GF-D8 (cell line): ENCODE results near the gene IFIT3.
"Not testable (repeated sequence)": the region's sequence is repeated elsewhere in the genome, so short reads cannot be mapped to it uniquely, and the experiment has no call there.

ENCODE experiments used
- DNase-seq: peaks from one replicate; lab custom pipeline; 2025; lab: John Stamatoyannopoulos, UW

The IFIT3 gene

GRCh38 chr10:89304026-89304425 is 23.8 kb upstream of the IFIT3 start:
- DNase-seq, result no peak

DNA sequence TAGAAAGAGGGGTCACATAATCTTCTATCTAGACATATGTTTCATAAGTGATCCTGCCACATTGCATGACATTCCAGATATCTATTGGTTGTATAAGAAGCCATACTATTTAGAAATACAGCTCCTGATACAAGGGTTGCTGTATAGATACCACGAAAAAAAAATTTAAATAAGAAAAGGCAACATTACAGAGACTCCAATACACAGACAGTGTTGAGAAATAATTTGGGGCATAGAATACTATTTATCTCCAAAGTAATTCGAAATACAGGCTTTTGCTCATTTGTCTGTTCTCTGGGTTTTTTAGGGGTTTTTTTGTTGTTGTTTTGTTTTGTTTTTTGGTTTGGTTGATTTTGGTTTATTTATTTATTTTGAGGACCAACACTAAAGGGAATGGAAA is 23.4 kb upstream of the IFIT3 start:
- DNase-seq, result no peak

- no peak for DNase-seq
These were observed 22.9 kb upstream of the IFIT3 start for GRCh38 chr10:89304925-89305324.

DNA sequence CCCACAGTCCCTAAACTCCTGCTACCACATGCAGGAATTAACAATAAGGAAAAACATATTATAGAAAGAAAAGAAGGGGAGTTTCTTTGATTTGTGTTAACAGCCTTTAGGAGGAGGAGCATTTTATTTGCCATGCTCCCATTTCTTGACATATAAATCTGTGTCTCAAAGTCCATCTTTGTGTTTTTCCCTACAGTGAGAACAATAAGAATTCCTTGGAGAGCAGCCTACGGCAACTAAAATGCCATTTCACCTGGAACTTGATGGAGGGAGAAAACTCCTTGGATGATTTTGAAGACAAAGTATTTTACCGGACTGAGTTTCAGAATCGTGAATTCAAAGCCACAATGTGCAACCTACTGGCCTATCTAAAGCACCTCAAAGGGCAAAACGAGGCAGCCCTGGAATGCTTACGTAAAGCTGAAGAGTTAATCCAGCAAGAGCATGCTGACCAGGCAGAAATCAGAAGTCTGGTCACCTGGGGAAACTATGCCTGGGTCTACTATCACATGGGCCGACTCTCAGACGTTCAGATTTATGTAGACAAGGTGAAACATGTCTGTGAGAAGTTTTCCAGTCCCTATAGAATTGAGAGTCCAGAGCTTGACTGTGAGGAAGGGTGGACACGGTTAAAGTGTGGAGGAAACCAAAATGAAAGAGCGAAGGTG is 21.9 kb upstream of the IFIT3 start:
- no peak for DNase-seq

DNA sequence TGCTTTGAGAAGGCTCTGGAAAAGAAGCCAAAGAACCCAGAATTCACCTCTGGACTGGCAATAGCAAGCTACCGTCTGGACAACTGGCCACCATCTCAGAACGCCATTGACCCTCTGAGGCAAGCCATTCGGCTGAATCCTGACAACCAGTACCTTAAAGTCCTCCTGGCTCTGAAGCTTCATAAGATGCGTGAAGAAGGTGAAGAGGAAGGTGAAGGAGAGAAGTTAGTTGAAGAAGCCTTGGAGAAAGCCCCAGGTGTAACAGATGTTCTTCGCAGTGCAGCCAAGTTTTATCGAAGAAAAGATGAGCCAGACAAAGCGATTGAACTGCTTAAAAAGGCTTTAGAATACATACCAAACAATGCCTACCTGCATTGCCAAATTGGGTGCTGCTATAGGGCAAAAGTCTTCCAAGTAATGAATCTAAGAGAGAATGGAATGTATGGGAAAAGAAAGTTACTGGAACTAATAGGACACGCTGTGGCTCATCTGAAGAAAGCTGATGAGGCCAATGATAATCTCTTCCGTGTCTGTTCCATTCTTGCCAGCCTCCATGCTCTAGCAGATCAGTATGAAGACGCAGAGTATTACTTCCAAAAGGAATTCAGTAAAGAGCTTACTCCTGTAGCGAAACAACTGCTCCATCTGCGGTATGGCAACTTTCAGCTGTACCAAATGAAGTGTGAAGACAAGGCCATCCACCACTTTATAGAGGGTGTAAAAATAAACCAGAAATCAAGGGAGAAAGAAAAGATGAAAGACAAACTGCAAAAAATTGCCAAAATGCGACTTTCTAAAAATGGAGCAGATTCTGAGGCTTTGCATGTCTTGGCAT is 21.1 kb upstream of the IFIT3 start:
- DNase-seq, result no peak

DNA sequence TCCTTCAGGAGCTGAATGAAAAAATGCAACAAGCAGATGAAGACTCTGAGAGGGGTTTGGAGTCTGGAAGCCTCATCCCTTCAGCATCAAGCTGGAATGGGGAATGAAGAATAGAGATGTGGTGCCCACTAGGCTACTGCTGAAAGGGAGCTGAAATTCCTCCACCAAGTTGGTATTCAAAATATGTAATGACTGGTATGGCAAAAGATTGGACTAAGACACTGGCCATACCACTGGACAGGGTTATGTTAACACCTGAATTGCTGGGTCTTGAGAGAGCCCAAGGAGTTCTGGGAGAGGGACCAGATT is 20.6 kb upstream of the IFIT3 start:
- no peak for DNase-seq

DNA sequence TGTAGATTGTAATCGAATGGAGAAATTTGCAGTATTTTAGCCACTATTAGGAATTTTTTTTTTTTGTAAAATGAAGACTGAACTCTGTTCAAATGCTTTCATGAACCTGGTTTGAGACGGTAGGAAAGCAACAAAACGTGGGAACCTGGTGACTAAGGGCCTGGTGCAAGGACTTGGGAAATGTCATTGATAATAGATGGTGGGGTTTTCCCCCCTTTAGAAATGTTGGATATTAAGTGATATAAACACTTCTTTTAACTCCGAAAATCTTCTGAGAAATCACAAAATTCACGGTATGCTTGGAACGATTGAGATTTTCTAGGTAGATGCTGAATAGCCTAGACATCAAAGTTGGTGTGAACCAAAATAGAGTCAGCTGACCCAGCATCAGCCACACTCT is 19.5 kb upstream of the IFIT3 start:
- no peak for DNase-seq

- DNase-seq, result no peak
These were observed 19.1 kb upstream of the IFIT3 start for GRCh38 chr10:89308736-89309135.

DNA sequence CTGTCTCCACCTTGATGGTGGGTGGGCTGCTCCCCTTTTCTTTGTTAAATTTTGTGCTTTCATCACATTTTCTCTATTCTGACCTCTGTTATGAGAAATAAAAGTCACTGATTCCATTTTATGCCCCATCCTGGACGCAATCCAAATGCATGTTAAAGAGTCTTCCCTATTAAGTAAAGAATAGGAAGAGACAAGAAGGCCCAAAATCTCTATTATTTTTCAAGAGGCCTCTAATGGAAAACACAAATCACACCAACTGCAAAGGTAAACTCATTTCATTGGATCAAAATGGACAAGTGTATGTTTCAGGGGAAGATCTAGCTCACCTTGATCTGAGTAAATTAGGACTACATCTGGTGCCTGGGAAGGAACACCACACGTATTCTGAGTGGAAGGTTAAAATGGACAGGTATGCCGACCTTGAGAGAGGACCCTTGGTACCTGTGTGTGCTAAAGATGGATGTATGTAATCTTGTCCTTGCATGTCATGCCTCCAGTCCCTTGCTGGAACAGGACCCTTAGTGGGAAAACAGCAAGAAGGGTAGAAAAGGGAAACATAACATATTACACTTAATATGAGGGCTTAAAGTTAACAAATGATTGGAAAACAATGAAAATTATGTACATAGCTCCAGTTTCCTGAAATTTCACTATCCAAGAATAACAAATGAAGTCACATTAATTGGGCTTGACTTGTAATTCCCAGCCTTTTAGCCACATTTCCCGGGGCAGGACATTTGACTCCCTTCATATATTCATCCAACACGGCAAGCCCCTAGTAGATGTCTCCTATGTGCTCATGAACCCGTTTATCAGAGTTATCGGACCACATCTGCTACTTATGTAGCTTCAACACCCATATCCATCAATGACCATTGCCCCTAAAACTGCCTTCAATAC is 18.4 kb upstream of the IFIT3 start:
- no peak for DNase-seq

GRCh38 chr10:89310056-89310893 is 17.5 kb upstream of the IFIT3 start:
- DNase-seq, result no peak

DNA sequence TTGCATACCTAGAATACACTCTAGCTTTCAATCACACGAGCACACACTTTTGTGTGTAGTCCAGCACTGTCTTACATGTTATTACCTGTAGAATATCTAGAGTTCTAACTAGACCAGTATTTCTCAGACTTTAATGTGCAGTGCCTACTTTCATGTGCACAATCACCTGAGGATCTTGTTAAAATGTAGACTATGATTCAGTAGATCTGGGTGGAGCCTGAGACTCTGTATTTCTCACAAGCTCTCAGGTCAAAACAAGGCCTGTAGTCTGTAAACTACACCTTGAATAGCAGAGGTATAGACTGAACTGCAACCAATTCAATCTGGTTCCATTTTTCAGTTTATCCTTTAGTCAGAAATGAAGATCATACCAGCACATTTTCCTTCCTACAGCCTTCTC is 14.8 kb upstream of the IFIT3 start:
- DNase-seq, result no peak

- no peak for DNase-seq
These were observed 13.1 kb upstream of the IFIT3 start for GRCh38 chr10:89314676-89315075.

DNA sequence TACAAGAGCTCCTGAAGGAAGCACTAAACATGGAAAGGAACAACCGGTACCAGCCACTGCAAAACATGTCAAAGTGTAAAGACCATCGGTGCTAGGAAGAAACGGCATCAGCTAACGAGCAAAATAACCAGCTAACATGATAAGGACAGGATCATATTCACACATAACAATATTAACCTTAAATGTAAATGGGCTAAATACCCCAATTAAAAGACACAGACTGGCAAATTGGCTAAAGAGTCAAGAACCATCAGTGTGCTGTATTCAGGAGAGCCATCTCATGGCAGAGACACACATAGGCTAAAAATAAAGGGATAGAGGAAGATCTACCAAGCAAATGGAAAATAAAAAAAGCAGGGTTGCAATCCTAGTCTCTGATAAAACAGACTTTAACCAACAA is 9.8 kb upstream of the IFIT3 start:
- not testable (repeated sequence) for DNase-seq

- DNase-seq, result not testable (repeated sequence)
These were observed 2.7 kb upstream of the IFIT3 start for GRCh38 chr10:89325081-89325480.

DNA sequence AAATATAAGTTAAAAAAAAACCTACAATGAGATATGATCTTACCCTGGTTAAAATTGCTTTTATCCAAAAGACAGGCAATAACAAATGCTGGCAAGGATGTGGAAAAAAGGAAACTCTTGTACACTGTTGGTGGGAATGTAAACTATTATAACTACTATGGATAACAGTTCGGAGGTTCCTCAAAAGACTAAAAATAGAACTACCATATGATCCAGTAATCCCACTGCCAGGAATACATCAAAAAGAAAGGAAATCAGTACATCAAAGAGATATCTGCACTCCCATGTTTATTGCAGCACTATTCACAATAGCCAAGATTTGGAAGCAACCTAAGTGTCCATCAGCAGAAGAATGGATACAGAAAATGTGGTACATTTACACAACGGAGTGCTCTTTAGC is 1.9 kb upstream of the IFIT3 start:
- not testable (repeated sequence) for DNase-seq

GRCh38 chr10:89329151-89329550 is 1.4 kb downstream of the IFIT3 start:
- no peak for DNase-seq

- DNase-seq, result not testable (repeated sequence)
These were observed 2.2 kb downstream of the IFIT3 start for GRCh38 chr10:89330014-89330413.

DNA sequence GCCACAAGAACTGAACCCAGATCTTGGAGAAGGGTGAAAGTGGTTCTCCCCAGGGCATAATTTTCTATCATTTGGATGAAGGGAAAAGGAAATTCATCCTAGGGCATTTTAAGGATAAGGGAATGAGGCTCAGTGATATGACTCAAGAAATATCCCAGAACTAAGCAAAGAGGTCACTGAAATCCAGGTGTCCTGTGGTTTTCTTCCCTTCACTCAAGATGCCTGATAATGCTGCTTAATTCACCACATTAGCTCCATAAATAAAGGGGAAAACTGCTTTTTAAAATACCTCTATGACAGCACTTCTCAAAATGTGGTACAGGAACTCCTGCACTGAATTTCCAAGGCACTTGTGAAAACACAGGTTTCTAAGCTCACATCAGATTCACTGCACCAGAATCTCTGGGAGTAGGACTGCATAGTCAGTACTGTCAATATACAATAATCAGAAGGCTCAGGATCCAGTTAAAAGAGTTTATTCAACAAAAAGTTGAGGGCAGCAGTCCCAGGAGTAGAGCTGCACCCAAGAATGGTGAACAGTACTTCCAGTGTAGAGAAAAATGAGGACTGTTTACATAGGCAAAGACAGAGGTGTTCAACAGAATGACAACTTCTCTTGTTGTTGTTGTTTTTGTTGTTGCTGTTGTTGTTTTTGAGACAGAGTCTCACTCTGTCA is 2.9 kb downstream of the IFIT3 start:
- no peak for DNase-seq

DNA sequence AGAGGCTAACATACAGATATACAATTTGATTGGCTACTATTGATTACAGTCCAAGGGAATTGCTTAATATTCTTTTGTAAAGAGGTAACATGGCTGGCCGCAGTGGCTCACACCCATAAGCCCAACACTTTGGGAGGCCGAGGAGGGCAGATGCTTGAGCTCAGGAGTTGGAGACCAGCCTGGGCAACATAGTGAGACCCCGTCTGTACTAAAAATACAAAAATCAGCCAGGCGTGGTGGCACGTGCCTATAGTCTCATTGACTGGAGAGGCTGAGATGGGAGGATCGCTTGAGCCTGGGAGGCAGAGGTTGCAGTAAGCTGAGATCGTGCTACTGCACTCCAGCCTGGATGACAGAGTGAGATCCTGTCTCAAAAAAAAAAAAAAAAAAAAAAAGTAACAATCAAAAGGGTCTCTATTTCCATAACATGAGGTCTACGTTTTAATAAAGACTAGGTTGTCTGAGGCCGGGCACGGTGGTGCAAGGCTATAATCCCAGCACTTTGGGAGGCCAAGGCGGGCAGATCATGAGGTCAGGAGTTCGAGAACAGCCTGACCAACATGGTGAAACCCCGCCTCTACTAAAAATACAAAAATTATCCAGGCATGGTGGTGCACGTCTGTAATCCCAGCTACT is 3.8 kb downstream of the IFIT3 start:
- not testable (repeated sequence) for DNase-seq

- no peak for DNase-seq
These were observed 4.4 kb downstream of the IFIT3 start for GRCh38 chr10:89332123-89332633.

- DNase-seq, result no peak
These were observed 7.4 kb downstream of the IFIT3 start for GRCh38 chr10:89335226-89335625.
